Prostate gland (tissue), 2 donors: ENCODE results near the gene VWF.

Experiments
- POLR2A ChIP-seq: fragments of 450-650 bp; IDR thresholded peaks from one replicate; pipeline ENCODE4 v1.6.1; 2016; ENCODE audit warnings: antibody characterized with exemption, mild to moderate bottlenecking
- TF ChIP-seq, protein P1 (sequence below), 4 experiments: fragments of 200-600 bp in 2 of 4; fragments of 450-650 bp in 2 of 4; sonication (generic) in 2 of 4; IDR thresholded peaks; 1 replicate in 3 of 4; 2 replicates in 1 of 4; pipeline ENCODE4 v1.5.1; 2016 to 2019; ENCODE audit warnings: antibody characterized with exemption in 4 of 4, mild to moderate bottlenecking in 2 of 4, moderate library complexity in 2 of 4

DNA sequence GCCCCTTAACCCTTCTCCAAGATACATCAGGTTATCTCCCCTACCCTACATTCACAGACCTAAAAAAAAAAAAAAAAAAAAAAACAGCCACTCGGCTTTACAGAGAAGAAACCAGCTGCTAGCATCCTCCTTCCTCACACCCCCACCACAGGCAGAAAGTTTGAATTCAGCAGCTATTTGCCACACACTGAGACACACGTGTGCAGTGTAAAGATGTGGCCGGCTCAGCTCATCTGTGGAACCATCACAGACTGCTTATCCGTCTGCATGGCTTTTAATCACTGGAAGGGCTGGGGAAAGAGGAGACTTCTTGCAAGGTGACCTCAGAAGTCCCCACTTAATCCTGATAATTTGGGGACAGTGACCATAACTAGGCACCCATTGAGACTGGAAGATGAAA is 50.0 kb downstream of the VWF start:
- TF ChIP-seq, protein P1, sequence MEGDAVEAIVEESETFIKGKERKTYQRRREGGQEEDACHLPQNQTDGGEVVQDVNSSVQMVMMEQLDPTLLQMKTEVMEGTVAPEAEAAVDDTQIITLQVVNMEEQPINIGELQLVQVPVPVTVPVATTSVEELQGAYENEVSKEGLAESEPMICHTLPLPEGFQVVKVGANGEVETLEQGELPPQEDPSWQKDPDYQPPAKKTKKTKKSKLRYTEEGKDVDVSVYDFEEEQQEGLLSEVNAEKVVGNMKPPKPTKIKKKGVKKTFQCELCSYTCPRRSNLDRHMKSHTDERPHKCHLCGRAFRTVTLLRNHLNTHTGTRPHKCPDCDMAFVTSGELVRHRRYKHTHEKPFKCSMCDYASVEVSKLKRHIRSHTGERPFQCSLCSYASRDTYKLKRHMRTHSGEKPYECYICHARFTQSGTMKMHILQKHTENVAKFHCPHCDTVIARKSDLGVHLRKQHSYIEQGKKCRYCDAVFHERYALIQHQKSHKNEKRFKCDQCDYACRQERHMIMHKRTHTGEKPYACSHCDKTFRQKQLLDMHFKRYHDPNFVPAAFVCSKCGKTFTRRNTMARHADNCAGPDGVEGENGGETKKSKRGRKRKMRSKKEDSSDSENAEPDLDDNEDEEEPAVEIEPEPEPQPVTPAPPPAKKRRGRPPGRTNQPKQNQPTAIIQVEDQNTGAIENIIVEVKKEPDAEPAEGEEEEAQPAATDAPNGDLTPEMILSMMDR (IDR thresholded peaks at IDR 0.05) = no peak
- no peak for TF ChIP-seq POLR2A
